HepG2 (cell line): ENCODE measurements around the gene F7. TPM values are rescaled to one million over a fixed set of nuclear protein-coding genes. Genes with fewer than 3 reads are reported as not detected.
A peak's percentile ranks its signal among the peaks of the same experiment; 100 is the strongest.

ENCODE experiments used
- CREB1 ChIP-seq, 2 experiments: fragments of 450-650 bp in 1 of 2; IDR thresholded peaks; 2 replicates each; pipeline ENCODE4 v1.6.1; 2016 to 2017; ENCODE audit warnings: control low read depth in 1 of 2, mild to moderate bottlenecking in 1 of 2, missing compliant biosample characterization in 1 of 2, missing genetic modification characterization in 1 of 2
- E2F2 ChIP-seq: sonication (generic); formaldehyde crosslinking; IDR thresholded peaks from 2 replicates; pipeline ENCODE4 v1.4.0; 2020; ENCODE audit warnings: missing genetic modification reagents, borderline replicate concordance
- FLYWCH1 ChIP-seq: sonication (generic); formaldehyde crosslinking; IDR thresholded peaks from 2 replicates; pipeline ENCODE4 v1.8.1; 2023; ENCODE audit warnings: mild to moderate bottlenecking, missing genetic modification reagents
- GATA4 ChIP-seq: sonication (generic); IDR thresholded peaks from 2 replicates; pipeline ENCODE4 v1.6.1; 2016; ENCODE audit warnings: antibody characterized with exemption, low read depth, borderline replicate concordance
- HDAC1 ChIP-seq: sonication (generic); formaldehyde crosslinking; IDR thresholded peaks from 2 replicates; pipeline ENCODE4 v1.5.1; 2020; ENCODE audit warnings: mild to moderate bottlenecking, missing genetic modification reagents
- IRF2 ChIP-seq: IDR thresholded peaks from 2 replicates; pipeline ENCODE4 v1.6.1; 2018; ENCODE audit warnings: missing genetic modification reagents, missing compliant biosample characterization
- NFE2 ChIP-seq: sonication (generic); formaldehyde crosslinking; IDR thresholded peaks from 2 replicates; pipeline ENCODE4 v1.4.0; 2020; ENCODE audit warnings: missing genetic modification reagents
- PHB2 ChIP-seq: fragments of 450-650 bp; IDR thresholded peaks from 2 replicates; pipeline ENCODE4 v1.6.1; 2018; ENCODE audit not compliant: partially characterized antibody
- RNF219 ChIP-seq: sonication (generic); formaldehyde crosslinking; IDR thresholded peaks from 2 replicates; pipeline ENCODE4 v1.5.0; 2020; ENCODE audit warnings: mild to moderate bottlenecking, missing genetic modification reagents
- ZBTB2 ChIP-seq: sonication (generic); formaldehyde crosslinking; IDR thresholded peaks from 2 replicates; pipeline ENCODE4 v1.8.0; 2022; ENCODE audit warnings: low read depth, missing genetic modification reagents
- ZBTB20 ChIP-seq: sonication (generic); formaldehyde crosslinking; IDR thresholded peaks from 2 replicates; pipeline ENCODE4 v1.8.1; 2023; ENCODE audit warnings: missing genetic modification reagents, low read depth, mild to moderate bottlenecking, borderline replicate concordance
- ZFP36L2 ChIP-seq: sonication (generic); formaldehyde crosslinking; IDR thresholded peaks from 2 replicates; pipeline ENCODE4 v1.4.0; 2020; ENCODE audit warnings: missing genetic modification reagents
- ZNF281 ChIP-seq: sonication (generic); formaldehyde crosslinking; IDR thresholded peaks from 2 replicates; pipeline ENCODE4 v1.4.0; 2020; ENCODE audit warnings: missing genetic modification reagents, borderline replicate concordance
- ZNF432 ChIP-seq: sonication (generic); formaldehyde crosslinking; IDR thresholded peaks from 2 replicates; pipeline ENCODE4 v1.5.0; 2020; ENCODE audit warnings: missing genetic modification reagents, mild to moderate bottlenecking, borderline replicate concordance
- ZNF513 ChIP-seq: sonication (generic); formaldehyde crosslinking; conservative IDR thresholded peaks from 2 replicates; pipeline ENCODE4 v1.5.0; 2020; ENCODE audit warnings: missing genetic modification reagents
- ZNF543 ChIP-seq: sonication (generic); formaldehyde crosslinking; IDR thresholded peaks from 2 replicates; pipeline ENCODE4 v1.4.0; 2020; ENCODE audit warnings: mild to moderate bottlenecking, missing genetic modification reagents
- ZUFSP ChIP-seq: sonication (generic); formaldehyde crosslinking; IDR thresholded peaks from 2 replicates; pipeline ENCODE4 v1.9.0; 2021; ENCODE audit warnings: missing genetic modification reagents, mild to moderate bottlenecking, borderline replicate concordance
- polyA plus RNA-seq, 8 experiments: library from polyadenylated mRNA; depleted of rRNA in 3 of 8; stranded (reverse) in 7 of 8; unstranded in 1 of 8; fragments of >200 nt; fragmentation: Illumina TruSeq in 4 of 8; extraction: Trizol in 4 of 8; gene quantifications; 2 replicates each; pipeline versions ENCODE4 v1.2.1 to v1.2.3, GENCODE V29; 2011 to 2016; ENCODE audit warnings: low read depth in 4 of 8, missing spikeins in 1 of 8, mixed read lengths in 1 of 8; ENCODE audit not compliant: insufficient read depth in 1 of 8
- total RNA-seq, 5 experiments: library from RNA; depleted of rRNA; stranded (reverse); fragments of >200 nt; fragmentation: Illumina TruSeq; extraction: Trizol; gene quantifications; 2 replicates each; pipeline ENCODE4 v1.2.3, GENCODE V29; 2016; ENCODE audit warnings: low read depth in 1 of 5

F7 gene
- total and polyA plus RNA-seq, 2 of the 13 experiments (the other 11 are each of a cell fraction or from before 2014, with no cell fraction given): 12.6 to 26.5 TPM

- TF ChIP-seq ZNF513: no peak
- no peak for TF ChIP-seq IRF2 (CRISPR knock-in tag)
- TF ChIP-seq NFE2 (CRISPR knock-in tag): no peak
- no peak for TF ChIP-seq ZUFSP
- no peak; the same call in 1 of the 2 replicates for TF ChIP-seq HDAC1 (CRISPR knock-in tag)
- no peak for TF ChIP-seq PHB2
- 0 out of 2 replicates have a peak, but pooled peaks have one; percentile 19 for TF ChIP-seq ZBTB2 (CRISPR knock-in tag)
- no peak for TF ChIP-seq RNF219
- no peak for TF ChIP-seq ZNF432
- no peak for TF ChIP-seq CREB1 (IDR thresholded peaks at IDR 0.05)
- TF ChIP-seq CREB1 (CRISPR knock-in tag; IDR thresholded peaks at IDR 0.05): no peak
- TF ChIP-seq ZBTB20 (CRISPR knock-in tag): no peak
- no peak for TF ChIP-seq FLYWCH1
- TF ChIP-seq ZNF543 (CRISPR knock-in tag): peak; percentile 69; the same call in 1 of the 2 replicates
- no peak for TF ChIP-seq ZNF281 (CRISPR knock-in tag)
- TF ChIP-seq ZFP36L2 (CRISPR knock-in tag): no peak
- no peak for TF ChIP-seq E2F2
- TF ChIP-seq GATA4: no peak
Observed at GRCh38 chr13:113152984-113153809, 47.6 kb downstream of the F7 start (continued).
